Mesenchymal stem cell (in vitro differentiated cells and primary cell): ENCODE data around the gene C1RL.

Source experiments
- DNase-seq: peaks from one replicate; pipeline ENCODE4 v3.0.0-alpha.2; 2013
- H2AFZ ChIP-seq: one replicate; pipeline ENCODE4 v1.6.1; 2013; ENCODE audit warnings: low read depth, mild to moderate bottlenecking, control low read depth, inconsistent platforms, low read length, moderate library complexity
- H2AK5ac ChIP-seq: 2 replicates; pipeline ENCODE4 v1.6.1; 2013; ENCODE audit warnings: low read length, moderate library complexity, mild to moderate bottlenecking, inconsistent platforms; ENCODE audit not compliant: severe bottlenecking
- H2BK120ac ChIP-seq: one replicate; pipeline ENCODE4 v1.6.1; 2013; ENCODE audit warnings: low read depth, mild to moderate bottlenecking, inconsistent platforms, low read length, moderate library complexity
- H2BK12ac ChIP-seq, 2 experiments: one replicate each; pipeline ENCODE4 v1.6.1; 2013; ENCODE audit warnings: inconsistent platforms in 2 of 2, low read length in 2 of 2, mild to moderate bottlenecking in 2 of 2, moderate library complexity in 2 of 2, control low read depth in 1 of 2
- H2BK15ac ChIP-seq: one replicate; pipeline ENCODE4 v1.6.1; 2013; ENCODE audit warnings: mild to moderate bottlenecking, low read depth, inconsistent platforms; ENCODE audit not compliant: poor library complexity, severe bottlenecking
- H2BK5ac ChIP-seq: 2 replicates; pipeline ENCODE4 v1.6.1; 2013; ENCODE audit warnings: low read depth, mild to moderate bottlenecking, low read length, control low read depth, inconsistent platforms; ENCODE audit not compliant: poor library complexity, severe bottlenecking
- H3K14ac ChIP-seq, 2 experiments: one replicate each; pipeline ENCODE4 v1.6.1; 2013; ENCODE audit warnings: inconsistent platforms in 2 of 2, low read length in 2 of 2, control low read depth in 1 of 2, mild to moderate bottlenecking in 1 of 2, moderate library complexity in 1 of 2
- H3K18ac ChIP-seq, 2 experiments: one replicate each; pipeline ENCODE4 v1.6.1; 2013; ENCODE audit warnings: inconsistent platforms in 2 of 2, low read length in 2 of 2, control low read depth in 1 of 2, low read depth in 1 of 2, mild to moderate bottlenecking in 1 of 2
- H3K23ac ChIP-seq, 2 experiments: one replicate each; pipeline ENCODE4 v1.6.1; 2013; ENCODE audit warnings: inconsistent platforms in 2 of 2, low read length in 2 of 2, mild to moderate bottlenecking in 2 of 2, moderate library complexity in 2 of 2, control low read depth in 1 of 2
- H3K27ac ChIP-seq: 2 replicates; pipeline ENCODE4 v1.5.1; 2013; ENCODE audit warnings: mild to moderate bottlenecking, moderate library complexity, low read length, control low read depth, inconsistent platforms; ENCODE audit not compliant: poor library complexity, severe bottlenecking
- H3K27me3 ChIP-seq, 2 experiments: 2 replicates each; pipeline versions ENCODE4 v1.6.1 to v1.7.0; 2013; ENCODE audit warnings: low read length in 2 of 2, mild to moderate bottlenecking in 2 of 2, moderate library complexity in 2 of 2, control low read depth in 1 of 2, inconsistent platforms in 1 of 2; ENCODE audit not compliant: control insufficient read depth in 1 of 2, insufficient read depth in 1 of 2
- H3K36me3 ChIP-seq, 2 experiments: 2 replicates each; pipeline versions ENCODE4 v1.6.1 to v1.7.0; 2013; ENCODE audit warnings: low read length in 2 of 2, control low read depth in 1 of 2, inconsistent platforms in 1 of 2, low read depth in 1 of 2, mild to moderate bottlenecking in 1 of 2; ENCODE audit not compliant: insufficient read depth in 2 of 2, control insufficient read depth in 1 of 2
- H3K4ac ChIP-seq, 2 experiments: one replicate each; pipeline ENCODE4 v1.6.1; 2013; ENCODE audit warnings: inconsistent platforms in 2 of 2, low read length in 2 of 2, mild to moderate bottlenecking in 2 of 2, moderate library complexity in 2 of 2, control low read depth in 1 of 2, low read depth in 1 of 2
- H3K4me1 ChIP-seq: 2 replicates; pipeline ENCODE4 v1.6.1; 2013; ENCODE audit warnings: low read depth, low read length, control low read depth; ENCODE audit not compliant: control insufficient read depth, insufficient read depth
- H3K4me2 ChIP-seq: 2 replicates; pipeline ENCODE4 v1.6.1; 2013; ENCODE audit warnings: low read length, mild to moderate bottlenecking, inconsistent platforms; ENCODE audit not compliant: poor library complexity, severe bottlenecking
- H3K4me3 ChIP-seq, 2 experiments: 2 replicates each; pipeline versions ENCODE4 v1.5.1 to v1.7.0; 2013; ENCODE audit warnings: low read length in 2 of 2, mild to moderate bottlenecking in 2 of 2, control low read depth in 1 of 2, low read depth in 1 of 2; ENCODE audit not compliant: insufficient read depth in 1 of 2
- H3K79me1 ChIP-seq: replicated peaks from 2 replicates; pipeline ENCODE4 v1.6.1; 2013; ENCODE audit warnings: mild to moderate bottlenecking, control low read depth, low read length, inconsistent platforms; ENCODE audit not compliant: poor library complexity, severe bottlenecking
- H3K9ac ChIP-seq: 2 replicates; pipeline ENCODE4 v1.7.0; 2013; ENCODE audit warnings: mild to moderate bottlenecking, low read length, moderate library complexity
- H3K9me3 ChIP-seq: 2 replicates; pipeline ENCODE4 v1.7.0; 2013; ENCODE audit warnings: mild to moderate bottlenecking, low read length; ENCODE audit not compliant: control insufficient read depth
- H4K8ac ChIP-seq: one replicate; pipeline ENCODE4 v1.6.1; 2013; ENCODE audit warnings: inconsistent platforms, mild to moderate bottlenecking, low read length, moderate library complexity
- H4K91ac ChIP-seq: one replicate; pipeline ENCODE4 v1.6.1; 2013; ENCODE audit warnings: mild to moderate bottlenecking, low read length, inconsistent platforms
- WGBS: methylation state at CpG from one replicate; pipeline ENCODE4 v1.1.7; 2013; ENCODE audit warnings: mixed read lengths; 5-methylcytosine and 5-hydroxymethylcytosine counted together

The C1RL gene

DNA sequence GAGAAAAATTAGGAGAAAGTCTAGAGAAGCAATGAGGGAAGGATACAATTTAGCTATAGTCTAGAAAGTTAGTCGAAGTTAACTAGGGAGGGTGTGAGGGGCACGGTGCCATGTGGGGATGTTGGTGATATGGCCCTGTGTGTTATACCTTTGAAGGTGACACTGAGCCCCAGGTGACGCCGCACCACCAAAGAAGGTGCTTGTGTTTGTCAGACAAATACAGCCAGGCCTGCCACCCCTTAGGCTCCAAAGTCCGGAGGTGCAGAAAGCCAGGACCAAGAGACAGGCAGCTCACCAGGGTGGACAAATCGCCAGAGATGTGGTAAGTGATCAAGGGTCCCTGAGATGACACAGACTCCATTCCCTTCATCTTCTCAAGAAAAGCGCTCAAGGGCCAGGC is 47.4 kb downstream of the C1RL start:
- H3K9me3 ChIP-seq = no peaks in the 10 kb centered on the region
- H3K27ac ChIP-seq = no peak overlapping the region
- no peak for DNase-seq
- no peaks in the 10 kb centered on the region for H3K79me1 ChIP-seq
- H2BK12ac ChIP-seq = peak overlapping the region; percentile 20 to 90
- H3K23ac ChIP-seq = no peak overlapping the region
- no peak overlapping the region for H4K91ac ChIP-seq
- peaks cover 5% of the 10 kb centered on the region for H3K4me1 ChIP-seq
- no peak overlapping the region for H3K4ac ChIP-seq
- H3K4me3 ChIP-seq = peak overlapping the region in 1 of 2 experiments; percentile 93
- H3K14ac ChIP-seq = peak overlapping the region in 1 of 2 experiments; percentile 46
- no peak overlapping the region for H2BK15ac ChIP-seq
- H2BK5ac ChIP-seq = no peak overlapping the region
- WGBS = 92% methylated on average over 7 of the region's 7 CpGs
- H3K4me2 ChIP-seq = no peak overlapping the region
- H3K9ac ChIP-seq = peak overlapping the region; percentile 96
- H2BK120ac ChIP-seq = no peak overlapping the region
- no peak overlapping the region for H2AFZ ChIP-seq
- H3K27me3 ChIP-seq = peaks cover 0 to 21% of the 10 kb centered on the region in 2 experiments
- peak overlapping the region in 1 of 2 experiments; percentile 48 for H3K18ac ChIP-seq
- no peak overlapping the region for H4K8ac ChIP-seq
- H3K36me3 ChIP-seq = peaks cover 0 to 45% of the 10 kb centered on the region in 2 experiments
- peak overlapping the region; percentile 67 for H2AK5ac ChIP-seq

DNA sequence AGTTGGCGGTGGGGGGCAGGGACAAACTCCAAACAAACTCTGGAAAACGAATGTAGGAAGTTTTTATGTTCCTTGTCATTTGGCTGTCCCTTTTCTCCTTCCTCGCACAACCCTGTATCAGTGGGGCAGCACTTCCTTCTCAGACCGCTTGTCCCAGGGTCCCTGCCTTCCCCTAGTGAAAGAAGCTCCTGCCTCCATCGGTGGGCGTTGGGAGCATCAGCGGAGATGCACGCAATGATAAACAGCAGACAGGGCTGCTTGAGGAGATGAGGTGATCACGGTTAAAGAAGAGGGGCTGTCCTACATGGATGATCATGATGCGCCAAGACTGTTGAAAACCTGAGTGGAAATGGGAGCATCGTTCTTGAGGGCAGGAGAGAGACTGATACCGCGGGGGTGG is 47.9 kb downstream of the C1RL start:
- H3K27me3 ChIP-seq = peaks cover 0 to 18% of the 10 kb centered on the region in 2 experiments
- H2BK5ac ChIP-seq = no peak overlapping the region
- 82% methylated on average over 13 of the region's 13 CpGs for WGBS
- peak overlapping the region; percentile 80 for H4K91ac ChIP-seq
- H3K36me3 ChIP-seq = peaks cover 0 to 40% of the 10 kb centered on the region in 2 experiments
- peak overlapping the region in 1 of 2 experiments; percentile 93 for H3K4me3 ChIP-seq
- H3K23ac ChIP-seq = no peak overlapping the region
- no peaks in the 10 kb centered on the region for H3K79me1 ChIP-seq
- peak overlapping the region; percentile 33 for H4K8ac ChIP-seq
- no peaks in the 10 kb centered on the region for H3K9me3 ChIP-seq
- peak overlapping the region; percentile 4 to 57 for H2BK12ac ChIP-seq
- H2BK120ac ChIP-seq = no peak overlapping the region
- H3K4ac ChIP-seq = peak overlapping the region; percentile 62 to 67
- no peak overlapping the region for H2AFZ ChIP-seq
- no peak overlapping the region for H2AK5ac ChIP-seq
- DNase-seq = no peak
- H3K9ac ChIP-seq = peak overlapping the region; percentile 96
- peak overlapping the region; percentile 62 to 91 for H3K18ac ChIP-seq
- peak overlapping the region; percentile 5 for H2BK15ac ChIP-seq
- H3K4me1 ChIP-seq = peaks cover 5% of the 10 kb centered on the region
- no peak overlapping the region for H3K27ac ChIP-seq
- H3K4me2 ChIP-seq = no peak overlapping the region
- peak overlapping the region in 1 of 2 experiments; percentile 44 for H3K14ac ChIP-seq

DNA sequence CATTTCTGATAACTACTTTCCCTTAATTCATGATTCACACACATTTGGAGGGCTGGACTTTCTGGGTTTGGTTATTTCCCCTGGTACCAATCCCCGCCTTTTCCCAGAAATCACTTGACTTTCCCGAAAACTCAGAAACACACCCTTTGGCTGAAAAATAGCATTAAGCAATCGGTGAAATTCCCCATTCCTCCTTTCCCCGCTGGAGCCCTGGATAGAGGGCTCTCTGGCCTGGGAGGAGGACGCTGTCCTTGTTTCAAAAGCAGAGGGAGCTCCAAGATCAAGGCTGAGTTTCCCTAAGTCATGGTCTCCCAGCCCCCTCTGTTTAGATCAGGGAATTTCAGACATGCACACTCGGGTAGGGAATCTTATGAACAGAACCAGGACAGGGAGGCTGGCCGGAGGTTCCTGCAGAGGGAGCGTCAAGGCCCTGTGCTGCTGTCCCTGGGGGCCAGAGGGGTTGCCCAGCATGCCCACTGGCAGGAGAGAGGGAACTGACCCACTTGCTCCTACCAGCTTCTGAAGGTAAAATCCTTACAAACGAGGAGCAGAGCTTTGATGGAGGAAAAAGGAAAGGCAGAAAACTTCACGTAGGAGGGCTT is 48.6 kb downstream of the C1RL start, which contains the start of gene C1S:
Gene C1S, plus strand, starts transcription at position 366 of the 602 bp plus-strand sequence. CDS start 1,195 bp downstream, outside the sequence.
- Histone ChIP-seq H3K14ac (peak within 1 kb of the TSS in 1 of 2 experiments; percentile 46), H3K23ac (no peak within 1 kb of the TSS), H3K4me2 (no peak within 1 kb of the TSS), H4K8ac (peak within 1 kb of the TSS; percentile 94), H3K18ac (peak within 1 kb of the TSS; percentile 62 to 91), H2BK12ac (peak within 1 kb of the TSS; percentile 38 to 90), H3K4me3 (peak within 1 kb of the TSS in 1 of 2 experiments; percentile 93), H3K27ac (no peak within 1 kb of the TSS), H2BK15ac (peak within 1 kb of the TSS; percentile 5), H2BK5ac (no peak within 1 kb of the TSS), H3K9ac (peak within 1 kb of the TSS; percentile 96), H3K36me3 (peaks cover 0 to 33% of the 10 kb centered on the region in 2 experiments), H3K4me1 (peaks cover 5% of the 10 kb centered on the region), H3K4ac (peak within 1 kb of the TSS; percentile 67 to 69), H3K9me3 (no peaks in the 10 kb centered on the region), H2BK120ac (peak within 1 kb of the TSS; percentile 57), H3K79me1 (no peaks in the 10 kb centered on the region), H3K27me3 (peaks cover 0 to 19% of the 10 kb centered on the region in 2 experiments), H2AK5ac (peak within 1 kb of the TSS; percentile 67), H2AFZ (no peak within 1 kb of the TSS), H4K91ac (peak within 1 kb of the TSS; percentile 80)
- WGBS = 23% methylated on average over 8 of the region's 10 CpGs
- DNase-seq = peak; percentile 99

DNA sequence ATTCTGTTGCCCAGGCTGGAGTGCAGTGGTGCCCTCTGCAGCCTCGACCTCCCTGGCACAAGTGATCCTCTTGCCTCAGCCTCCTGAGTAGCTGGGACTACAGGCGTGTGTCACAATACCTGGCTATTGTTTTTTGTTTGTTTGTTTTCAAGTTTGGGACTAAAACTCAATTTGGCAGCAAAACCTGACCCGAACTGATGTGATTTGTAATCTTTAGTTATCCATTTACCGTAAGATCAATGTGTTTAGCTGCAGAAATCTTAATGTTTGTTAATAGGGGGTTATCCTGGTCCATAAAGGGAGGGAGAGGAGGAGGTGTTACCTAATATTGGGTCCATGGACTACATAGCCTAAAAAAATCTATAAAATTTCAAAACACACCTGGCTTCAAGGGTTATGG is 49.2 kb downstream of the C1RL start:
- H2BK15ac ChIP-seq = no peak overlapping the region
- H3K4ac ChIP-seq = peak overlapping the region; percentile 40 to 69
- H2BK120ac ChIP-seq = peak overlapping the region; percentile 57
- no peak overlapping the region for H4K91ac ChIP-seq
- H3K36me3 ChIP-seq = peaks cover 0 to 26% of the 10 kb centered on the region in 2 experiments
- H3K23ac ChIP-seq = no peak overlapping the region
- no peaks in the 10 kb centered on the region for H3K9me3 ChIP-seq
- no peak overlapping the region for H4K8ac ChIP-seq
- no peak overlapping the region for H3K4me2 ChIP-seq
- H3K27ac ChIP-seq = no peak overlapping the region
- H2AFZ ChIP-seq = no peak overlapping the region
- 94% methylated on average over 4 of the region's 4 CpGs for WGBS
- DNase-seq = no peak
- no peak overlapping the region for H3K14ac ChIP-seq
- no peaks in the 10 kb centered on the region for H3K79me1 ChIP-seq
- H3K4me3 ChIP-seq = peak overlapping the region in 1 of 2 experiments; percentile 34
- peak overlapping the region in 1 of 2 experiments; percentile 45 for H3K18ac ChIP-seq
- peak overlapping the region; percentile 96 for H3K9ac ChIP-seq
- H2AK5ac ChIP-seq = no peak overlapping the region
- peaks cover 0 to 25% of the 10 kb centered on the region in 2 experiments for H3K27me3 ChIP-seq
- no peak overlapping the region for H2BK5ac ChIP-seq
- peaks cover 5% of the 10 kb centered on the region for H3K4me1 ChIP-seq
- H2BK12ac ChIP-seq = peak overlapping the region; percentile 25 to 32
